ENCODE data around the gene SMC4. TPM values are rescaled to one million over a fixed set of nuclear protein-coding genes. Genes with fewer than 3 reads are reported as not detected.

The SMC4 gene
- total and polyA plus RNA-seq, 2 experiments from 2014 or later, result 49.6 to 55.4 TPM

DNA sequence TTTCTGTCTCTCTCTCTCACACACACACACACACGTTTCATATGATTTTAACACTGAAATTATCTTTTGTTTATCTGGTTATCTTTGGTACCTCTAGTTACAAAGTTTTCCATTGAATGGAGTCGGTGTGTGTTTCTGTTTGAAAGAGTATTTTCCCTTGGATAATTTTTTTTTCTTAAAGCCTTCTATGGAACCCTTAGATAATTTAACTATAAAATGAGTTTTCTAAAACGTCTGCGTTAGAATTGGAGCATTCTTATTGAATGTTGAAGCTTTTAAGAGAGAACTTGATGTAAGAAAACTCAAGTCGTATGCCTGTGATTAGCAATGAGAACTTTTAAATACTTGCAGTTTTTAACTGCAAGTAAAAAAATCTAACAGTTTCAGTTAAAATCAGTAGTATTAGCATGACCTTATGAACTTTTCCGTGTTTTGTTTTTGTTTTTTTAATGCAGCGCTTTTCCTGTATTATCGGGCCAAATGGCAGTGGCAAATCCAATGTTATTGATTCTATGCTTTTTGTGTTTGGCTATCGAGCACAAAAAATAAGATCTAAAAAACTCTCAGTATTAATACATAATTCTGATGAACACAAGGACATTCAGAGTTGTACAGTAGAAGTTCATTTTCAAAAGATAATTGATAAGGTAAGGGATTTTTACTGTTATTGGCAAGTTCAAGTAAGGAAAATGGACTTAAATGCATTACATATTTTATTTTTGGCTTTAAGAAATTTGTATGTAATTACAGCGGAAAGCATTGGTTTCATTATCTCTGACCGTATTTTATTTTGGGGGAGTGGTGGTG lies 3.0 kb downstream of the SMC4 start:
- TF ChIP-seq, protein P1, sequence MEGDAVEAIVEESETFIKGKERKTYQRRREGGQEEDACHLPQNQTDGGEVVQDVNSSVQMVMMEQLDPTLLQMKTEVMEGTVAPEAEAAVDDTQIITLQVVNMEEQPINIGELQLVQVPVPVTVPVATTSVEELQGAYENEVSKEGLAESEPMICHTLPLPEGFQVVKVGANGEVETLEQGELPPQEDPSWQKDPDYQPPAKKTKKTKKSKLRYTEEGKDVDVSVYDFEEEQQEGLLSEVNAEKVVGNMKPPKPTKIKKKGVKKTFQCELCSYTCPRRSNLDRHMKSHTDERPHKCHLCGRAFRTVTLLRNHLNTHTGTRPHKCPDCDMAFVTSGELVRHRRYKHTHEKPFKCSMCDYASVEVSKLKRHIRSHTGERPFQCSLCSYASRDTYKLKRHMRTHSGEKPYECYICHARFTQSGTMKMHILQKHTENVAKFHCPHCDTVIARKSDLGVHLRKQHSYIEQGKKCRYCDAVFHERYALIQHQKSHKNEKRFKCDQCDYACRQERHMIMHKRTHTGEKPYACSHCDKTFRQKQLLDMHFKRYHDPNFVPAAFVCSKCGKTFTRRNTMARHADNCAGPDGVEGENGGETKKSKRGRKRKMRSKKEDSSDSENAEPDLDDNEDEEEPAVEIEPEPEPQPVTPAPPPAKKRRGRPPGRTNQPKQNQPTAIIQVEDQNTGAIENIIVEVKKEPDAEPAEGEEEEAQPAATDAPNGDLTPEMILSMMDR (IDR thresholded peaks at IDR 0.05; ENCODE audit: poor library complexity), result no peak
- no peak for TF ChIP-seq EZH2 (IDR thresholded peaks at IDR 0.05; ENCODE audit: borderline replicate concordance)
- TF ChIP-seq EZH2phosphoT487 (IDR thresholded peaks at IDR 0.05; ENCODE audit: low read depth, severe bottlenecking, unreplicated experiment), result no peak
- no peak for DNase-seq (ENCODE audit: low spot score)
- no peaks in the 10 kb centered on the region for H3K27me3 ChIP-seq
- peaks cover 85% of the 10 kb centered on the region for H3K79me2 ChIP-seq
- no peak overlapping the region for H2AFZ ChIP-seq
- H3K4me1 ChIP-seq (ENCODE audit: insufficient read depth), result peaks cover 6% of the 10 kb centered on the region
- peak overlapping the region; percentile 23 for H3K27ac ChIP-seq
- no peaks in the 10 kb centered on the region for H3K9me2 ChIP-seq (replicated peaks; ENCODE audit: insufficient read depth)
- no peaks in the 10 kb centered on the region for H3K36me3 ChIP-seq (replicated peaks; ENCODE audit: insufficient read depth, low read depth)
- H4K20me1 ChIP-seq (ENCODE audit: insufficient read depth, poor library complexity, severe bottlenecking), result no peaks in the 10 kb centered on the region
- peak overlapping the region; percentile 19 for H3K4me3 ChIP-seq
- no peaks in the 10 kb centered on the region for H3K9me3 ChIP-seq (ENCODE audit: low read depth)
- WGBS (ENCODE audit: low lambda C conversion rate, missing lambda C conversion rate), result 42% methylated on average over 11 of the region's 11 CpGs
- H3K4me2 ChIP-seq, result peak overlapping the region; percentile 85

DNA sequence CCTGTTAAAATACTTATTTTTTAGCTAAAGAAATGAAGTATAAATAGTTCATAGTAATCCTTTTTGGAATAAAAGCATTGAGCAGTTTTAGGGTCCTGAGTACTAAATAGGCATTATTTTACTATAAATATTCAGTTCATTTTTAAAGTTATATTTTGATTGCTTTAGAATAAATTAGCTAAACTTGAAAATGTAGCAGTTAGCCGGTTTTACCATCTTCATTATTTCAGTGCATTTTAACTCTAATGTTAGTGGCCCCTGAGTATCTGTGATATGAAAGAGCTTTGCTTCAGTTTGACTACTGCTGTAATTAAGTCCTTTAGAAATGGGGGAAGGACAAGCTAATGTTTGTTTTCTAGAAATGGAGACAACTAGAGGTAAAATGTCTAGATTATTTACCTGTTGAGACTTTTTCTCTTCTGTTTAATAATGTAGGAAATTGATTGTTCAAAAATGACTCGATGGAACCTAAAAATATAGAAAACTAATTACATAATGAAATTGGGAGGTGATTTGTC lies 3.6 kb downstream of the SMC4 start:
- no peaks in the 10 kb centered on the region for H3K27me3 ChIP-seq
- WGBS (ENCODE audit: low lambda C conversion rate, missing lambda C conversion rate), result 76% methylated on average over 2 of the region's 2 CpGs
- no peak overlapping the region for H2AFZ ChIP-seq
- H3K27ac ChIP-seq, result no peak overlapping the region
- TF ChIP-seq EZH2 (IDR thresholded peaks at IDR 0.05; ENCODE audit: borderline replicate concordance), result no peak
- TF ChIP-seq, protein P1 (IDR thresholded peaks at IDR 0.05; ENCODE audit: poor library complexity), result no peak
- TF ChIP-seq EZH2phosphoT487 (IDR thresholded peaks at IDR 0.05; ENCODE audit: low read depth, severe bottlenecking, unreplicated experiment), result peak; percentile 38
- no peaks in the 10 kb centered on the region for H3K9me3 ChIP-seq (ENCODE audit: low read depth)
- H4K20me1 ChIP-seq (ENCODE audit: insufficient read depth, poor library complexity, severe bottlenecking), result no peaks in the 10 kb centered on the region
- H3K36me3 ChIP-seq (replicated peaks; ENCODE audit: insufficient read depth, low read depth), result no peaks in the 10 kb centered on the region
- no peak for DNase-seq (ENCODE audit: low spot score)
- peak overlapping the region; percentile 85 for H3K4me2 ChIP-seq
- H3K9me2 ChIP-seq (replicated peaks; ENCODE audit: insufficient read depth), result no peaks in the 10 kb centered on the region
- peak overlapping the region; percentile 19 for H3K4me3 ChIP-seq
- peaks cover 6% of the 10 kb centered on the region for H3K4me1 ChIP-seq (ENCODE audit: insufficient read depth)
- peaks cover 84% of the 10 kb centered on the region for H3K79me2 ChIP-seq

DNA sequence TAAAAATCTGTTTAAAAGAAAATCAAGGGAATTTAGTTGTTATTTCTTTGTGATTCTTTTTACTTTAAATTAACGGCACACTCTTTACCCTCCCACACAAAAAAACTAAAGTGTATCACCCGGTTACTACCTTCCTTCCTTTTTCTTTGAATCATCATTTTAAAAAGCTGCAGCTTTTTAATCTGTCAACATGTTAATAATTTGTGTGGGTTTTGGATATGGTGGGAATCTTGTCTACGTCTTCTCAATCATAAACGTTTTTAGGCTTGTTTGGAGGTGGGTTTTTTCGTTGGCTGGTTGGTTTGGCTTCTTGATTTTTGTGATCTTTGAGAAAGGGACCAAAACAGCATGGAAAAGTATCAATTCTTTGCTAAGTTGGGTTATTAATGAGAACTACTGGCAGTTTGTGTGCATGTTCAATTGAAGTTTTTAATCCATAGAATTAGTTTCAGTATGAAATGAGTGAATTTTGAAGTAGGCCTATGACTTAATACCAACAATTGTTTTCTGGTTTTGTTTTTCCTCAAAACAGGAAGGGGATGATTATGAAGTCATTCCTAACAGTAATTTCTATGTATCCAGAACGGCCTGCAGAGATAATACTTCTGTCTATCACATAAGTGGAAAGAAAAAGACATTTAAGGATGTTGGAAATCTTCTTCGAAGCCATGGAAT lies 4.5 kb downstream of the SMC4 start:
- no peak for DNase-seq (ENCODE audit: low spot score)

More for the DNA sequence above, 4.5 kb downstream of the SMC4 start:
- Histone ChIP-seq H3K27me3 (no peaks in the 10 kb centered on the region), H3K4me1 (ENCODE audit: insufficient read depth) (peaks cover 6% of the 10 kb centered on the region), H3K9me3 (ENCODE audit: low read depth) (no peaks in the 10 kb centered on the region), H4K20me1 (ENCODE audit: insufficient read depth, poor library complexity, severe bottlenecking) (no peaks in the 10 kb centered on the region), H3K36me3 (replicated peaks; ENCODE audit: insufficient read depth, low read depth) (no peaks in the 10 kb centered on the region), H2AFZ (no peak overlapping the region), H3K79me2 (peaks cover 83% of the 10 kb centered on the region), H3K27ac (no peak overlapping the region), H3K4me2 (peak overlapping the region; percentile 85), H3K4me3 (no peak overlapping the region), H3K9me2 (replicated peaks; ENCODE audit: insufficient read depth) (no peaks in the 10 kb centered on the region)
- TF ChIP-seq EZH2phosphoT487 (IDR thresholded peaks at IDR 0.05; ENCODE audit: low read depth, severe bottlenecking, unreplicated experiment), result no peak
- WGBS (ENCODE audit: low lambda C conversion rate, missing lambda C conversion rate), result 72% methylated on average over 7 of the region's 7 CpGs

Data from hepatocyte (in vitro differentiated cells).